Measurements from ENCODE around the gene CTNND2. TPM values are rescaled to one million over a fixed set of nuclear protein-coding genes. Genes with fewer than 3 reads are reported as not detected.
A peak's percentile ranks its signal among the peaks of the same experiment; 100 is the strongest.

The CTNND2 gene
- polyA plus RNA-seq, 1 of the 3 experiments (the other 2 are of a cell fraction) = not detected

GRCh38 chr5:11182441-11183080 lies 721.7 kb downstream of the CTNND2 start:
- no peak overlapping the region for H2AFZ ChIP-seq (ENCODE audit: low read depth)
- no peaks in the 10 kb centered on the region for H3K36me3 ChIP-seq (replicated peaks in 1 of 2; ENCODE audit: control insufficient read depth in 1 of 2, insufficient read depth in 2 of 2, low read length in 1 of 2)
- no peaks in the 10 kb centered on the region for H3K4me1 ChIP-seq (ENCODE audit: control insufficient read depth in 1 of 2, insufficient read depth in 2 of 2, low read depth in 1 of 2, low read length in 1 of 2)
- H3K4me3 ChIP-seq (ENCODE audit: low read depth in 2 of 2, low read length in 1 of 2) = peak overlapping the region in 1 of 2 experiments; percentile 13; a peak in 1 of 4 replicates
- ChIA-PET CTCF (interaction anchor here (0.7 to 2.2 kb wide), 2 partner anchors 486 to 488 kb away, joined by 3 to 12 read pairs; no protein-coding TSS in a partner anchor), POLR2A (no interaction called here)
- no peaks in the 10 kb centered on the region for H3K79me2 ChIP-seq (ENCODE audit: insufficient read depth)
- H3K9ac ChIP-seq = no peak overlapping the region
- peak; percentile 49 for DNase-seq
- no peaks in the 10 kb centered on the region for H3K9me3 ChIP-seq
- H3K9me2 ChIP-seq = no peaks in the 10 kb centered on the region
- no peaks in the 10 kb centered on the region for H4K20me1 ChIP-seq (ENCODE audit: insufficient read depth)
- no peak overlapping the region for H3K27ac ChIP-seq (ENCODE audit: low read depth in 2 of 2, low read length in 1 of 2)
- TF ChIP-seq SMC3 (IDR thresholded peaks at IDR 0.05; ENCODE audit: low read depth, low read length) (peak; percentile 60), GATA2 (CRISPR knock-in tag; IDR thresholded peaks at IDR 0.05) (no peak), RAD21 (IDR thresholded peaks at IDR 0.05; ENCODE audit: low read length) (peak; percentile 64)
- TF ChIP-seq, protein P1, sequence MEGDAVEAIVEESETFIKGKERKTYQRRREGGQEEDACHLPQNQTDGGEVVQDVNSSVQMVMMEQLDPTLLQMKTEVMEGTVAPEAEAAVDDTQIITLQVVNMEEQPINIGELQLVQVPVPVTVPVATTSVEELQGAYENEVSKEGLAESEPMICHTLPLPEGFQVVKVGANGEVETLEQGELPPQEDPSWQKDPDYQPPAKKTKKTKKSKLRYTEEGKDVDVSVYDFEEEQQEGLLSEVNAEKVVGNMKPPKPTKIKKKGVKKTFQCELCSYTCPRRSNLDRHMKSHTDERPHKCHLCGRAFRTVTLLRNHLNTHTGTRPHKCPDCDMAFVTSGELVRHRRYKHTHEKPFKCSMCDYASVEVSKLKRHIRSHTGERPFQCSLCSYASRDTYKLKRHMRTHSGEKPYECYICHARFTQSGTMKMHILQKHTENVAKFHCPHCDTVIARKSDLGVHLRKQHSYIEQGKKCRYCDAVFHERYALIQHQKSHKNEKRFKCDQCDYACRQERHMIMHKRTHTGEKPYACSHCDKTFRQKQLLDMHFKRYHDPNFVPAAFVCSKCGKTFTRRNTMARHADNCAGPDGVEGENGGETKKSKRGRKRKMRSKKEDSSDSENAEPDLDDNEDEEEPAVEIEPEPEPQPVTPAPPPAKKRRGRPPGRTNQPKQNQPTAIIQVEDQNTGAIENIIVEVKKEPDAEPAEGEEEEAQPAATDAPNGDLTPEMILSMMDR (IDR thresholded peaks at IDR 0.05) = peak; percentile 66
- H3K4me2 ChIP-seq = no peak overlapping the region
- H3K27me3 ChIP-seq (ENCODE audit: insufficient read depth) = no peaks in the 10 kb centered on the region; the same call in 1 of the 2 replicates
- H3F3A ChIP-seq (replicated peaks; ENCODE audit: insufficient read depth) = no peaks in the 10 kb centered on the region
- WGBS (ENCODE audit: low lambda C conversion rate) = 0% methylated on average over 3 of the region's 3 CpGs

DNA sequence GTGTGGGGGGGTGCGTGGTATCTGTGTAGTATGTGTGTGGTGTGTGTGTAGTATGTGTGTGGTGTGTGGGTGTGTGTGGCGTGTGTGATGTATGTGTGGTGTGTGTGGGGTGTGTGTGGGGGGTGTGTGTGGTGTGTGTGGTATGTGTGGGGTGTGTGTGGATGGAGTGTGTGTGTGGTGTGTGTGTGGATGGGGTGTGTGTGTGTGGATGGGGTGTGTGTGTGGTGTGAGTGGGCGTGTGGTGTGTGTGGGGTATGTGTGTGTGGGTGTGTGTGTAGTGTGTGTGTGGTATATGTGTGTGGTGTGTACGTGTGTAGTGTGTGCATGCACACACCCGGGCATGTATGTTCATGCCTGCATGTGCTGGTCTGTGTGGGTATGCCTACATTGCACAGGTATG lies 722.3 kb downstream of the CTNND2 start:
- TF ChIP-seq USF2 (IDR thresholded peaks at IDR 0.05; ENCODE audit: borderline replicate concordance, low read depth, low read length) (no peak), TAF1 (IDR thresholded peaks at IDR 0.05; ENCODE audit: borderline replicate concordance, low read depth, low read length) (no peak), MAX (IDR thresholded peaks at IDR 0.05; ENCODE audit: low read depth) (no peak), POLR2AphosphoS5 (IDR thresholded peaks at IDR 0.05; ENCODE audit: low read depth, low read length) (no peak), NFIC (IDR thresholded peaks at IDR 0.05; ENCODE audit: borderline replicate concordance) (no peak), REST (IDR thresholded peaks at IDR 0.05; ENCODE audit: low read depth, low read length) (no peak), ZBTB33 (IDR thresholded peaks at IDR 0.05; ENCODE audit: borderline replicate concordance, low read depth) (no peak), FOSL2 (IDR thresholded peaks at IDR 0.05; ENCODE audit: borderline replicate concordance, low read depth) (no peak), ELF1 (IDR thresholded peaks at IDR 0.05) (no peak), USF1 (IDR thresholded peaks at IDR 0.05; ENCODE audit: borderline replicate concordance, low read depth) (no peak), NRF1 (IDR thresholded peaks at IDR 0.05; ENCODE audit: low read depth, low read length) (no peak), CHD2 (IDR thresholded peaks at IDR 0.05; ENCODE audit: low read length, partially characterized antibody) (no peak)
- H3K9me3 ChIP-seq = no peaks in the 10 kb centered on the region
- no peaks in the 10 kb centered on the region for H3K79me2 ChIP-seq (ENCODE audit: insufficient read depth)
- H3K4me3 ChIP-seq (ENCODE audit: low read depth in 2 of 2, low read length in 1 of 2) = no peak overlapping the region
- no peaks in the 10 kb centered on the region for H3K36me3 ChIP-seq (replicated peaks in 1 of 2; ENCODE audit: control insufficient read depth in 1 of 2, insufficient read depth in 2 of 2, low read length in 1 of 2)
- H3K27me3 ChIP-seq (ENCODE audit: insufficient read depth) = no peaks in the 10 kb centered on the region; the same call in 1 of the 2 replicates
- 32% methylated on average over 5 of the region's 5 CpGs for WGBS (ENCODE audit: low lambda C conversion rate)
- H3F3A ChIP-seq (replicated peaks; ENCODE audit: insufficient read depth) = no peaks in the 10 kb centered on the region
- no peak overlapping the region for H3K4me2 ChIP-seq
- H3K27ac ChIP-seq (ENCODE audit: low read depth in 2 of 2, low read length in 1 of 2) = no peak overlapping the region
- H2AFZ ChIP-seq (ENCODE audit: low read depth) = no peak overlapping the region
- H4K20me1 ChIP-seq (ENCODE audit: insufficient read depth) = no peaks in the 10 kb centered on the region
- ChIA-PET POLR2A (no interaction called here), CTCF (interaction anchor here (0.7 kb wide), 1 partner anchor 485 kb away, joined by 3 read pairs; no protein-coding TSS in a partner anchor)
- DNase-seq = no peak
- H3K9ac ChIP-seq = no peak overlapping the region
- no peaks in the 10 kb centered on the region for H3K9me2 ChIP-seq
- H3K4me1 ChIP-seq (ENCODE audit: control insufficient read depth in 1 of 2, insufficient read depth in 2 of 2, low read depth in 1 of 2, low read length in 1 of 2) = no peaks in the 10 kb centered on the region

Data from SK-N-SH (cell line).